ENCODE data around the gene CMYA5.

- TF ChIP-seq CTCF (IDR thresholded peaks at IDR 0.05; ENCODE audit: low read depth, low read length, poor library complexity, severe bottlenecking) (no peak), EZH2phosphoT487 (IDR thresholded peaks at IDR 0.05; ENCODE audit: borderline replicate concordance, low read length) (no peak)
These were observed 111.6 kb downstream of the CMYA5 start for GRCh38 chr5:79800979-79801827.

Measured in DOHH2 (cell line).